GM23338 (cell line): Measurements from ENCODE around the gene OOSP4B. TPM values are rescaled to one million over a fixed set of nuclear protein-coding genes. Genes with fewer than 3 reads are reported as not detected.

Source experiments
- ATAC-seq: fragments of 200-7000 bp; cut with Tn5 transposase; 3 replicates; pipeline ENCODE4 v1.9.1; 2020
- DNase-seq: peaks from one replicate; pipeline ENCODE4 v3.0.0-alpha.2; 2015; ENCODE audit warnings: low spot score
- H2AFZ ChIP-seq: fragments of 200-600 bp; sonication (generic); 2 replicates; pipeline ENCODE4 v1.8.0; 2016; ENCODE audit warnings: antibody characterized with exemption, mild to moderate bottlenecking, moderate library complexity
- H3F3A ChIP-seq: fragments of 200-600 bp; sonication (generic); replicated peaks from 2 replicates; pipeline ENCODE4 v1.8.0; 2017; ENCODE audit warnings: antibody characterized with exemption, mixed run types, low read depth
- H3K27ac ChIP-seq: fragments of 200-600 bp; sonication (generic); 2 replicates; pipeline ENCODE4 v1.6.1; 2016; ENCODE audit warnings: low read depth
- H3K27me3 ChIP-seq: fragments of 200-600 bp; sonication (generic); 2 replicates; pipeline ENCODE4 v1.8.0; 2016; ENCODE audit warnings: mild to moderate bottlenecking, mixed run types, moderate library complexity; ENCODE audit not compliant: insufficient read depth
- H3K36me3 ChIP-seq: fragments of 200-600 bp; sonication (generic); 2 replicates; pipeline ENCODE4 v1.8.0; 2016; ENCODE audit warnings: mild to moderate bottlenecking; ENCODE audit not compliant: insufficient read depth
- H3K4me1 ChIP-seq: fragments of 200-600 bp; sonication (generic); 2 replicates; pipeline ENCODE4 v1.8.0; 2016; ENCODE audit warnings: mild to moderate bottlenecking, moderate library complexity; ENCODE audit not compliant: insufficient read depth
- H3K4me2 ChIP-seq: fragments of 200-600 bp; sonication (generic); 2 replicates; pipeline ENCODE4 v1.7.1; 2017; ENCODE audit warnings: mixed run types
- H3K4me3 ChIP-seq: fragments of 200-600 bp; sonication (generic); 2 replicates; pipeline ENCODE4 v1.6.1; 2016; ENCODE audit warnings: mixed run types
- H3K79me2 ChIP-seq: fragments of 200-600 bp; sonication (generic); replicated peaks from 2 replicates; pipeline ENCODE4 v1.8.0; 2017; ENCODE audit warnings: mild to moderate bottlenecking; ENCODE audit not compliant: insufficient read depth
- H3K9me2 ChIP-seq: fragments of 200-600 bp; sonication (generic); 2 replicates; pipeline ENCODE4 v1.8.0; 2017; ENCODE audit not compliant: insufficient read depth
- H4K20me1 ChIP-seq: fragments of 200-600 bp; sonication (generic); replicated peaks from 2 replicates; pipeline ENCODE4 v1.8.0; 2017; ENCODE audit warnings: mild to moderate bottlenecking; ENCODE audit not compliant: insufficient read depth
- H3K27ac Mint-ChIP-seq: 2 replicates; pipeline ENCODE4 v1.8.0; 2020; ENCODE audit warnings: inconsistent platforms, mild to moderate bottlenecking, moderate library complexity, mixed read lengths
- H3K27me3 Mint-ChIP-seq: 3 replicates; pipeline ENCODE4 v1.8.0; 2022; ENCODE audit warnings: low read depth, mild to moderate bottlenecking, moderate library complexity, mixed read lengths, inconsistent platforms; ENCODE audit not compliant: insufficient read depth, poor library complexity
- H3K36me3 Mint-ChIP-seq: 3 replicates; pipeline ENCODE4 v1.8.0; 2021; ENCODE audit warnings: low read depth, mild to moderate bottlenecking, inconsistent platforms, moderate library complexity, mixed read lengths
- H3K4me1 Mint-ChIP-seq: 3 replicates; pipeline ENCODE4 v1.8.0; 2020; ENCODE audit warnings: mild to moderate bottlenecking, inconsistent platforms, mixed read lengths
- H3K4me3 Mint-ChIP-seq: 3 replicates; pipeline ENCODE4 v1.8.0; 2021; ENCODE audit warnings: moderate library complexity, mild to moderate bottlenecking, inconsistent platforms, mixed read lengths
- H3K9me3 Mint-ChIP-seq: 3 replicates; pipeline ENCODE4 v1.8.0; 2020; ENCODE audit warnings: moderate library complexity, mild to moderate bottlenecking, inconsistent platforms, mixed read lengths
- CREB1 ChIP-seq: fragments of 250-450 bp; sonication (Bioruptor Pico); IDR thresholded peaks from 2 replicates; pipeline ENCODE4 v1.5.0; 2020; ENCODE audit warnings: low read depth, mild to moderate bottlenecking, moderate library complexity
- ETS1 ChIP-seq: IDR thresholded peaks from 2 replicates; pipeline ENCODE4 v1.6.1; 2016; ENCODE audit warnings: antibody characterized with exemption
- EZH2 ChIP-seq: fragments of 200-600 bp; sonication (generic); IDR thresholded peaks from one replicate; pipeline ENCODE4 v1.8.0; 2017; ENCODE audit warnings: antibody characterized with exemption, mild to moderate bottlenecking, low read depth; ENCODE audit not compliant: unreplicated experiment
- EZH2phosphoT487 ChIP-seq: fragments of 200-600 bp; sonication (generic); IDR thresholded peaks from one replicate; pipeline ENCODE4 v1.8.1; 2018; ENCODE audit warnings: antibody characterized with exemption; ENCODE audit not compliant: unreplicated experiment
- JUNB ChIP-seq: IDR thresholded peaks from one replicate; pipeline ENCODE4 v1.6.1; 2016; ENCODE audit warnings: antibody characterized with exemption; ENCODE audit not compliant: unreplicated experiment
- NANOG ChIP-seq: IDR thresholded peaks from 2 replicates; pipeline ENCODE4 v1.6.1; 2016; ENCODE audit warnings: antibody characterized with exemption, borderline replicate concordance
- POLR2AphosphoS5 ChIP-seq: IDR thresholded peaks from 2 replicates; pipeline ENCODE4 v1.6.1; 2016; ENCODE audit warnings: antibody characterized with exemption, low read depth
- REST ChIP-seq: IDR thresholded peaks from one replicate; pipeline ENCODE4 v1.6.1; 2018; ENCODE audit warnings: antibody characterized with exemption; ENCODE audit not compliant: unreplicated experiment
- ZNF331 ChIP-seq: fragments of 250-450 bp; sonication (Bioruptor Pico); IDR thresholded peaks from 2 replicates; pipeline ENCODE4 v1.5.0; 2020; ENCODE audit warnings: low read depth, mild to moderate bottlenecking, moderate library complexity
- ZNF462 ChIP-seq: fragments of 250-450 bp; sonication (Bioruptor Pico); IDR thresholded peaks from 2 replicates; pipeline ENCODE4 v1.5.0; 2020; ENCODE audit warnings: mild to moderate bottlenecking, moderate library complexity
- polyA plus RNA-seq: library from polyadenylated mRNA; unstranded; fragments of >200 nt; fragmentation: Nextera tagmentation; extraction: Ambion mirVana; gene quantifications from 2 replicates; pipeline ENCODE4 v1.2.1, GENCODE V29; 2016
- total RNA-seq: library from RNA; depleted of rRNA; stranded (reverse); fragments of >200 nt; shearing (Covaris generic); gene quantifications from 2 replicates; pipeline ENCODE4 v1.2.3, GENCODE V29; 2014

The OOSP4B gene
- total and polyA plus RNA-seq, 2 experiments from 2014 or later = not detected

- H3F3A ChIP-seq = no peaks in the 10 kb centered on the region
- H3K4me1 ChIP-seq = no peaks in the 10 kb centered on the region
- no peaks in the 10 kb centered on the region for H3K27me3 ChIP-seq
- H3K27ac ChIP-seq = no peak overlapping the region
- peaks cover 8% of the 10 kb centered on the region; the same call in 1 of the 2 replicates for H3K9me2 ChIP-seq
- TF ChIP-seq REST (no peak), CREB1 (CRISPR knock-in tag) (no peak), ETS1 (no peak), POLR2AphosphoS5 (no peak), EZH2 (no peak), EZH2phosphoT487 (no peak), JUNB (no peak), ZNF331 (CRISPR knock-in tag) (no peak), NANOG (no peak), ZNF462 (no peak)
- Mint-ChIP-seq H3K36me3 (no peaks in the 10 kb centered on the region), H3K4me3 (no peak overlapping the region), H3K4me1 (peaks cover 3% of the 10 kb centered on the region; the same call in 1 of the 3 replicates), H3K9me3 (no peaks in the 10 kb centered on the region), H3K27ac (no peak overlapping the region), H3K27me3 (no peaks in the 10 kb centered on the region)
- H3K4me3 ChIP-seq = no peak overlapping the region
- H3K4me2 ChIP-seq = no peak overlapping the region
- no peaks in the 10 kb centered on the region for H4K20me1 ChIP-seq
- no peaks in the 10 kb centered on the region for H3K79me2 ChIP-seq
- H2AFZ ChIP-seq = no peak overlapping the region; the same call in 1 of the 2 replicates
- DNase-seq (no peak), ATAC-seq (no peak)
- no peaks in the 10 kb centered on the region for H3K36me3 ChIP-seq
Measured at GRCh38 chr11:59997800-59998199, 19.2 kb upstream of the OOSP4B start.
